ENCODE measurements around the gene CDK5RAP3.

- TF ChIP-seq CTCF (IDR thresholded peaks at IDR 0.05), result no peak
- TF ChIP-seq POLR2A (IDR thresholded peaks at IDR 0.05; ENCODE audit: low read length), result no peak
- no peak for TF ChIP-seq CHD2 (IDR thresholded peaks at IDR 0.05; ENCODE audit: low read length, partially characterized antibody)
- TF ChIP-seq KDM1A (IDR thresholded peaks at IDR 0.05; ENCODE audit: low read depth), result no peak
- no peak for TF ChIP-seq FOSB (CRISPR knock-in tag; IDR thresholded peaks at IDR 0.05)
- TF ChIP-seq ELK1 (IDR thresholded peaks at IDR 0.05; ENCODE audit: low read depth, low read length), result no peak
- TF ChIP-seq MAFK (IDR thresholded peaks at IDR 0.05; ENCODE audit: partially characterized antibody), result no peak
- no peak for TF ChIP-seq USF2 (IDR thresholded peaks at IDR 0.05)
- TF ChIP-seq HOXB5 (CRISPR knock-in tag; IDR thresholded peaks at IDR 0.05), result no peak
- TF ChIP-seq JUN (IDR thresholded peaks at IDR 0.05), result no peak
- no peak for TF ChIP-seq HMGXB4 (CRISPR knock-in tag; IDR thresholded peaks at IDR 0.05; ENCODE audit: borderline replicate concordance)
- TF ChIP-seq EP300 (IDR thresholded peaks at IDR 0.05), result no peak
- TF ChIP-seq NPAS2 (CRISPR knock-in tag; IDR thresholded peaks at IDR 0.05; ENCODE audit: borderline replicate concordance), result no peak
Observed at GRCh38 chr17:47955497-47956461, 15.1 kb upstream of the CDK5RAP3 start.
